Measurements from ENCODE around the gene ZC3H12D.

DNA sequence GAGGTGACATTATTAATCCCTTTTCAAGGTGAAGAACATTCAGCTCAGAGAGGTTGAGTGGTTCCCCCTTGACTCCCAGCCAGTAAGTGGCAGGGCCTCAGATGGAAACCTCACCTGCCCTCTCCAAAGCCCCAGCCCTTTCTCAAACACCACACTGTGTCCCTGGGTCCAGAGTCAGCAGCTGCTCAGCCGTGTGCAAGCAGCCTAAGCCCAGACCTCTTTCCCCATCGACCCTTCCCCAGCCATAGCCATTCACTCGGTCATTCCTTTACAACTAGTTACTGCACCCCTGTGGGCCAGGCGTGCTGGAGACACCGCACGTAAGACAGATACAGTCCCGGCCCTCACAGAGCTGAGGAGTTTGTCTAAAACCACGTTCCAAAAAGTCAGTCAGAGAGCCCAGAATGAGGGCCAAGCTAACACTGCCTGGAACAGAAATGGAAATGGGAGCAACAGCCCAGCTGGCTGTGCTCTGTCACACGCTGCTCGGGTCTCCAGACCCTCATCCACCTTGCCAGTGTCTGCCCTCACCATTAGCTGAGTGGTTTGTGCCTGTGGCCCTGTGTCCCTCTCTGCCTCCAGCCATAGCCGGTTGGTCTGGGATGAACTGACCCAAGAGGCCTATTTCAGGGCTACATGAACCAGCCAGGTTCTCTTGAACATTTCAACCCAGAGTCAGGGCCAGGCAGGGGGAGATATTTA is 29.6 kb downstream of the ZC3H12D start:
- TF ChIP-seq, protein P1, sequence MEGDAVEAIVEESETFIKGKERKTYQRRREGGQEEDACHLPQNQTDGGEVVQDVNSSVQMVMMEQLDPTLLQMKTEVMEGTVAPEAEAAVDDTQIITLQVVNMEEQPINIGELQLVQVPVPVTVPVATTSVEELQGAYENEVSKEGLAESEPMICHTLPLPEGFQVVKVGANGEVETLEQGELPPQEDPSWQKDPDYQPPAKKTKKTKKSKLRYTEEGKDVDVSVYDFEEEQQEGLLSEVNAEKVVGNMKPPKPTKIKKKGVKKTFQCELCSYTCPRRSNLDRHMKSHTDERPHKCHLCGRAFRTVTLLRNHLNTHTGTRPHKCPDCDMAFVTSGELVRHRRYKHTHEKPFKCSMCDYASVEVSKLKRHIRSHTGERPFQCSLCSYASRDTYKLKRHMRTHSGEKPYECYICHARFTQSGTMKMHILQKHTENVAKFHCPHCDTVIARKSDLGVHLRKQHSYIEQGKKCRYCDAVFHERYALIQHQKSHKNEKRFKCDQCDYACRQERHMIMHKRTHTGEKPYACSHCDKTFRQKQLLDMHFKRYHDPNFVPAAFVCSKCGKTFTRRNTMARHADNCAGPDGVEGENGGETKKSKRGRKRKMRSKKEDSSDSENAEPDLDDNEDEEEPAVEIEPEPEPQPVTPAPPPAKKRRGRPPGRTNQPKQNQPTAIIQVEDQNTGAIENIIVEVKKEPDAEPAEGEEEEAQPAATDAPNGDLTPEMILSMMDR (IDR thresholded peaks at IDR 0.05) = no peak
- no peak for TF ChIP-seq POLR2A (IDR thresholded peaks at IDR 0.05)

All from heart left ventricle (tissue), 13 donors.